DMS53 treated with DMSO at 0.1 percent for 48 hours (cell line): ENCODE data around the gene DDI2.
A peak's percentile ranks its signal among the peaks of the same experiment; 100 is the strongest.

Experiments used
- DNase-seq: peaks from one replicate; lab custom pipeline; 2025; ENCODE audit not compliant: unreplicated experiment; lab: John Stamatoyannopoulos, UW

DDI2 gene

DNA sequence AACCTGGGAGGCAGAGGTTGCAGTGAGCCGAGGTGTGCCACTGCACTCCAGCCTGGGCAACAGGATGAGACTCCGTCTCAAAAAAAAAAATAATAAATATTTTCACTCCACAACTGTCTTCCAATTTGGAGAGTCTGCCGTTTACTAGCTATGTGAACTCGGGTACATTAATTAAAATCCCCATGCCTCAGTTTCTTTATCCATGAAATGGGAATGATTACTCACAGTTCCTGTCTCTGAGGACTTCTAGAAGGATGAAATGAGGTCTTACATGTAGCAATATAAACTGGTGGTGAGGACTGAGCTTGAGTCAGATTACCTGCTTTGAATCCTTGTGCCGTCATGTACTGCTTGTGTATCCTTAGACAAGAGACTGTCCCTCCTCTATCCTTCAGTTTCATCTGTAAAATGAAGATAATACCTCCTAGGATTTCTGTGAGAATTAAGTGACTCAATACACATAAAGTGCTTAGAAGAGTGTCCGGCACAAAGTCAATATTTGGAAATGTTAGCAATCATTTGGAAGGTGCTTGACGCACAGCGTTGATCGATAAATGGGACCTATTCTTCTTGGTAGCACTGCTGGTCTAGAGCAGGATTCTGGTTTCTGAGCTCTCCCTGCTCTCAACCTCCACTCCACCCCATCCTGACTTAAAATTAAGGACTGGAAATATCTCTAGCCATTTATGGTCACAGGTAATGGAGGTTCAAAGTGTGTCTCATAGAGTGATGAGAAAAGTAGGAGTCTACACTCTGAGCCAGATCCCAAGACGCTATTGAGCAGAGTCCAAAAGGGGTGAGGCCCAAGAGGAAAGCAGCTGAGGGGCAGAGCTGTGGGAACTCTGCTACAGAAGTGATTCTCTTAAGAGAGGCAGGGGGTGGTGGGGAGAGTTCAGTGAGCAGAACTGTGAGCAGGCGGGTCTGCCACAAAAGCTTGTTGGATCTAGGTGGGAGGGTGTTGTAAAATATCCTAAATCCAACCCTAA is 11.6 kb upstream of the DDI2 start:
- no peak for DNase-seq

DNA sequence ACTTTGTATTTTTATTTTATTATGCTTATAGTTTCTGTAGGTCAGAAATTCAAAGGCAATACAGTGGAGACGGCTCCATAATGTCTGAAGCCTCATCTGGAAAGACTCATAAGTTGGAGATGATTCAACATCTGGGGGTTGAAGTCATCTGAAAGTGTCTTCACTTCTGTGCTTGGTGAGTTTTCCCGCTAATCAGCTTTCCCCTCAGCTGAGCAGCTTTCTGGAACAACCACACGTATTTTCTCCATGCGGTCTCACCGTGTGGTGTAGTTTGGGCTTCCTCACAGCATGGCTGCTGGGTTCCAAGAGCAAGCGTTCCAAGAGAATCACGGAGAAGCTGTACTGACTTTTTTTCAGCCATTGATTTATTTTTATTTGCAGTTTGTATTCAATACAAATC is 7.6 kb upstream of the DDI2 start:
- no peak for DNase-seq

GRCh38 chr1:15610167-15610566 is 7.1 kb upstream of the DDI2 start:
- DNase-seq, result no peak

DNA sequence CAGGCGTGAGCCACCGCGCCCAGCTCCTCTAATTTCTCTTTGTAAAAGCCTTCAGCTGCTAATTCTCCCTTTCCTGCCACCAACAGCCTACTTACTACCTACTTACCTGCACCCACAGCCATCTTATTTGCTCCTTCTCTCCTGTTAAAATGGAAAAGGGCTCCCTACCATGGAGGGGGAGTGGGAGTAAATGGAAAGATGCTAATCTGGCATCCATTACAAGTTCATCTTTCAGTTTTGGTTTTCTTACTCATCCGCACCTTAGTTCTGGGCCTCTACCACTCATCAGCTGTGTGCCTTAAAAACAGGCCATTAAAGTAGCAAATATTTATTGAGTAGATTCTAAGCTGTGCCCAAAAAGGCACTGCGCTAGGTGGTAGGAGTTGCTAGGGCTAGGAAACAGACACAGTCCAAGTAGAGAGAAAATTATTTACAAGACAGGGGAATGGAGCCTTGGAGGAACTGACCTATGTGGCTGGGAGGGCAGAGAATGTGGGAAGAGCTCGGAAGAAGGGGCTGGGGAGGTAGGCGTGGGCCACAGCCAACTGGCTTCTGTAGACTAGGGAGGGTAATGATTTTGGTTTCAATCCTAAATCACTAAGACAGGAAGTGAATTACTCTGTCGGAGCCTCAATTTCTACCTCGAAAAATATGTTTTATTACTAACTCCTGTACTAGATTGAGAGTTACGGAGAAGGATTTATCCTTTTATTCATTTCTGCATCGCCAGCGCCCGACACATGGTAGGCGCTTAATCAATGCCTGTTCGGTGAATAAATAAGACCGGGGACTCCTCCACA is 685 bp upstream of the DDI2 start:
- DNase-seq, result no peak

- DNase-seq, result peak; percentile 88
Measured at GRCh38 chr1:15618077-15618654, 908 bp downstream of the DDI2 start.

DNA sequence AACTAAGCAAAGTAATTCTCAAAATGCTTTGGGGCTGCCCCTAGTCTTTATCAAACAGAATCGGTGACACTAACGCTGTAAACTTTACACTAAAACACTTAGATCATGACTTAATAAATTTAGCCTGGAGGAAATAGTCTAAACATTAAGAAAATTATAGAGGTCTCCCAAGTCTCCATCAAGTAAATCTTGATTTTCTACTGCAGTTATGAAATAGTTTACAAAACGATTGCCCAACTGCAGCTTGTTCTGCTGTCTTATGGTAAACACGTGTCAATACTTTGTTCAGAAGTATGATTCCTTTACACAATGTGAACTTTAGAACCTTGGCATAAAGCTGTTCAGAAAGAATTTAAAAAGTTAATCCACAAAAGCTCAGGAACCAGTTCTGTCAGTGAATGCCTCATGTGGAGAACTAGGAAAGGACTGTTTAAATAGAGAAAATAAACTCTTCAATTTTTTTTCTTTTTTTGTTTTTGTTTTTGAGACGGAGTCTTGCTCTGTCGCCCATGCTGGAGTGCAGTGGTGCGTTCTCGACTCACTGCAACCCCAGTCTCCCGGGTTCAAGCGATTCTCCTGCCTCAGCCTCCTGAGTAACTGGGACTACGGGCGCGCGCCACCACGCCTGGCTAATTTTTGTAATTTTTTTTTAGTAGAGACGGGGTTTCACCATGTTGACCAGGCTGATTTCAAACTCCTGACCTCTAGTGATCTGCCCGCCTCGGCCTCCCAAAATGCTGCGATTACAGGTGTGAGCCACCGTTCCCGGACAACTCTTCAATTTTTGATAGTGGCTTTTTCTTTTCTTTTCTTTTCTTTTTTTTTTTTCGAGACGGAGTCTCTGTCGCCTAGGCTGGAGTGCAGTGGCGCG is 1.6 kb downstream of the DDI2 start:
- DNase-seq, result no peak

GRCh38 chr1:15620155-15620545 is 2.9 kb downstream of the DDI2 start:
- peak; percentile 29 for DNase-seq

DNA sequence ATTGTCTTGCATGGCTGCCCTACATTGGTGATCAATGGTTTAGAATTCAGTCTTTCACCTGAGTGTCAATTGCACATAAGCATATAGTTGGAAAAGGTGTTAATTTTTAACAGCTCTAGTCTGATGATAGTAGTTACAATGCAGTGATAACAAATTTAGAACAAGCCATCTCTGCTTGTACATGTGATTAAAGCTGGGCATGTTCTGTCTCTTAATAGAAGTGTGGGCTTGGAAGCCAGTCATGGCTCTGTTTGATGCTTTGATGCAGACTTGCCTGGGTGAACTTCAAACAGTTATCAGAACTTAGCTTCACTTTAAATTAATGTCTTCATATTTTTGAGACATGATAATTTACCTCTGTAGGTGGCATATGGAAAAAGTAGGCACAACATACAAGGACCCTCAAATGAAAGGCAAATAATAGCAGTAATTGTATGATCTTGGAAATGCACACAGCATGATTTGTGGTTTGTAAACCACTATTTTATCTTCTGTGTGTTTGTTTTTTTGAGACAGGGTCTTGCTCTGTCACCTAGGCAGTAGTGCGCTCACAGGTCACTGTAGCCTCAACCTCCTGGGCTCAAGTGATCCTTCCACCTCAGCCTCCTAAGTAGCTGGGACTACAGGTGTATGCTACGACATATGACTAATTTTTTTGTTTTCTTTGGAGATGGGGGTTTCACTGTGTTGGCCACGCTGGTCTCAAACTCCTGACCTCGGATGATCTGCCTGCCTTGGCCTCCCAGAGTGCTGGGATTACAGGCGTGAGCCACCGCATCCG is 3.8 kb downstream of the DDI2 start:
- DNase-seq, result no peak

GRCh38 chr1:15621975-15622374 is 4.7 kb downstream of the DDI2 start:
- no peak for DNase-seq

DNA sequence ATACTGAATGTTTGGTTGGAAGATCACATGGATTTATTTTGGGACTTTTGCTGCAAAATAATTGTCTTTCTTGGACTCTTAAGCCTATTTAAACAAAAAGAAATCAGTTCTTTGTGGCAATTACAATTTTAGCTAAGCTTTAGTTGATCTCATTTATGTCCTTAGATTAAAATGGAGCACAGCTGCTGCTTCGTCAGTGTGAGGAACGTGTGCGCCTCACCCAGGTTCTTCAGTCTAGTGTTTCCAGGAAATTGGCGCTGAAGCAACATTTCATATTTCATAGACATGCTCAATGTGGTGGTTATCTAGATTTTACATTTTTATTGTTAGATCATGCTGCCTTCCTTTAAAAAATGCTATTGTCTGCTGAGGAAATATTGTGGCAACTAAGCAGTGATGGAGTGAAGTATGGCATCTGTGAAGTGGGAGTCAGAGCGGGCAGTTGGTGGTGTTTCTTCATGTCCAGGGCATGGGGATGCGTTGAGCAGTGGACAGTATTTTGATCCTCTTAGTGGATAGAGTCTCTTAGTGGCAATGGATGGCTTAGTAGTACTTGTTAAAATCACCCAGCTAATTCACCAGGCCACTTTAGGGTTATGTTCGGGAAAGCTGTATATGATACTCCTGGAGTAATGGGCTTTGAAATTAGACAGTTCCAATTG is 5.6 kb downstream of the DDI2 start:
- no peak for DNase-seq

DNA sequence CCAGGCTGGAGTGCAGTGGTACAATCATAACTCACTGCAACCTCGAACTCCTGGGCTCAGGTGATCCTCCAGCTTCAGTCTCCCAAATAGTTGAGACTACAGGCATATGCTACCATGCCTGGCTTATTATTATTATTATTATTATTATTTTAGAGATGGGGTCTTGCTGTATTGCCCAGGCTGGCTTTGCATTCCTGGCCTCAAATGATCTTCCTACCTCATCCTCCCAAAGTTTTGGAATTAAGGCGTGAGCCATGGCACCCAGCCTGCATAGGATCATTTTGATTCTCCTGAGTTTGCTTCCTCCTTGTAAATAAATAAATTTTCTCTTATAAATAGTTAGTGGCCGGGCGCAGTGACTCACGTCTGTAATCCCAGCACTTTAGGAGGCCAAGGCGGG is 6.2 kb downstream of the DDI2 start:
- no peak for DNase-seq

DNA sequence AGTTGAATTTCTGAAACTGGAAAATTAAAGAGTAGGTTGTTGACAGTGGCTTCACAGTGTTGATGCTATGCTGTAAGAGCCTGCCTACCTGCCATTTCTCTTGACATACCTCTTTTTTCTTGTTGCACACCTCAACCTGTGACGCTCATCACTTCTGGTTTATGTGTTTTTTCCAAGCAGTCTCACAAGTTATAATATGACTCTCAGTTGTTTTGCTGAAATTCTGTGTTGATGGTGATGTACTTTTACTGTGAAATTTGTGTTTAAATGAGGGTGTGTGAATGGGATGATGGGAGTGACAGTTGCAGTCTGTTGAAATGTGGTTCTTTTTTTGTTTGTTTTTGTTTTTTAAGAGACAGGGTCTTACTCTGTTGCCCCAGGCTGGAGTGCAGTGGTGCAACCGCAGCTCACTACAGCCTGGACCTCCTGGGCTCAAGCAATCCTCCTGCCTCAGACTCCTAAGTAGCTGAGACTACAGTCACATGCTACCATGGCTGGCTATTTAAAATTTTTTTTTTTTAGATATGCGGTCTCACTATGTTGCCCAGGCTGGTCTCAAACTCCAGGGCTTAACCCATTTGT is 7.0 kb downstream of the DDI2 start:
- no peak for DNase-seq

DNA sequence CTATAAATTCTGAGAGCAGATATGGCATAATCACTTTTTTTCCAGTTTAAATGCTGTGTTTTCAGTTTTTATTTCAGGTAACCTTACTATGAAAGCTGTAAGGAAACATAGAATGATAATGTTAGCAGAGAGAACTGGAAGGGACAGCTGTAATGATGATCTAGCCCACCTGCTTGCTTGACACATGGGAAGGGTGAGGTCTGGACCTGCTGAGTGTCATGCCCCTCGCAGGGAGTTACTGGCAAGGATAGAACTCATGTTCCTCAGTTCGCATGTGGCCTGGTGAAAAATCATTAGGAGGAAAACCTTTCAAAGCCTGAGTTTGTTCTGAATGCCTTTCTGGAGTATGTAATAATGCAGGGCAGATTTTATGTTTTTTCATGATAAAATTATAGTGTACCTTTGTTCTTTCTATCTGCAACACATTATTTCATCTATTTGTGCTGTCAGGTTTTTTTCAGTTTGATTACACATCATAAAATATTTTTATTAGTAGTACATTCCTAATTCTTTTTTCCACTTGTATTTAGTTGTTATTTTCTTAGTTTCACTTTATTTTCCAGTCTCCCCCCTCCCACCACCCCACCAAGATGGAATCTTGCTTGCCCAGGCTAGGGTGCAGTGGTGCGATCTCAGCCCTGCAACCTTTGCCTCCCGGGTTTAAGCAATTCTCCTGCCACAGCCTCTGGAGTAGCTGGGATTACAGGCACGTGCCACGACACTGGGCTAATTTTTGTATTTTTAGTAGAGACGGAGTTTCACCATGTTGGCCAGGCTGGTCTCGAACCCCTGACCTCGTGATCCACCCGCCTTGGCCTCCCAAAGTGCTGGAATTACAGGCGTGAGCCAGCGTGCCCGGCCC is 8.0 kb downstream of the DDI2 start:
- DNase-seq, result no peak

GRCh38 chr1:15626269-15626950 is 9.2 kb downstream of the DDI2 start:
- DNase-seq, result no peak

- DNase-seq, result no peak
Measured at GRCh38 chr1:15627343-15627988, 10.2 kb downstream of the DDI2 start.

- DNase-seq, result no peak
Measured at GRCh38 chr1:15628003-15628402, 10.7 kb downstream of the DDI2 start.

DNA sequence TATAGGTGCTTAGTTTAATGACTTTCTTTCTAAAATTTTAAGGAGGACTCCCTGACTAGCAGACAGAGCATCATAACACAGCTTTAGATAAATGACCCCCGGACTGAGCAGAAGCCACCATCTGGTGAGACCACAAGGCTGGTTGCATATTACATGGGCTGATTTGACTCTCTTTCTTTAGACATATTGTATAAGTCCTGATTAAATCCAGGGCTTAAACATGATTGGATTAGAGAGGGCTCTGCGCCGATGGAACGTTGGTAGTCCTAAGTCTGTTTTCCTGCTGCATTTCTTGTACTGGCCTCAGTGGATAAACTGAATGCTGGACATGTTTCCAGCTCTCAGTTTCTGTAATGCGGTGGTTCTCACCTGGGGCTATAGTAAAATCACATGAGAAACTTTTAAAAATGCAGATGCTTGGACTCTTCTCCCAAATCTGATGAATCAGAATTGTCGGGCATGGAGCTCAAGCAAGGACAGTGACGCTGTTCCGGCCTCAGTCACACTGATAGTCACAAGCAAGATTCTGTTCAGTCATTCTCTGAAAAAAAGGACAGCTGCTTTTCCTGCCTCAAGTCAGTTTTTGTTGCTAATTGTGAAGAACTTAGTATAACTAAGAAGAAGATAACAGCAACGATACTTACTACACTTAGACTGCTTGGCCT is 16.6 kb downstream of the DDI2 start:
- DNase-seq, result no peak
